ENCODE measurements around the gene PKP4.
A peak's percentile ranks its signal among the peaks of the same experiment; 100 is the strongest.

Gene PKP4

GRCh38 chr2:158498749-158499136 is 42.0 kb downstream of the PKP4 start:
- DNase-seq = no peak

- no peak for DNase-seq
These were observed 42.6 kb downstream of the PKP4 start for GRCh38 chr2:158499383-158499782.

GRCh38 chr2:158500333-158500732 is 43.6 kb downstream of the PKP4 start:
- no peak for DNase-seq

GRCh38 chr2:158501301-158501700 is 44.5 kb downstream of the PKP4 start:
- no peak for DNase-seq

- no peak for DNase-seq
These were observed 46.2 kb downstream of the PKP4 start for GRCh38 chr2:158502974-158503373.

- no peak for DNase-seq
These were observed 47.3 kb downstream of the PKP4 start for GRCh38 chr2:158504088-158504487.

GRCh38 chr2:158505448-158505934 is 48.7 kb downstream of the PKP4 start:
- DNase-seq = no peak

GRCh38 chr2:158507141-158507540 is 50.4 kb downstream of the PKP4 start:
- no peak for DNase-seq

- no peak for DNase-seq
These were observed 50.9 kb downstream of the PKP4 start for GRCh38 chr2:158507679-158508078.

GRCh38 chr2:158509928-158510797 is 53.4 kb downstream of the PKP4 start:
- DNase-seq = no peak

GRCh38 chr2:158510887-158511286 is 54.1 kb downstream of the PKP4 start:
- DNase-seq = no peak

- DNase-seq = no peak
These were observed 55.0 kb downstream of the PKP4 start for GRCh38 chr2:158511706-158512105.

- no peak for DNase-seq
These were observed 55.6 kb downstream of the PKP4 start for GRCh38 chr2:158512323-158512722.

GRCh38 chr2:158513841-158514240 is 57.1 kb downstream of the PKP4 start:
- no peak for DNase-seq

- DNase-seq = no peak
These were observed 61.3 kb downstream of the PKP4 start for GRCh38 chr2:158518084-158518483.

GRCh38 chr2:158519481-158519880 is 62.7 kb downstream of the PKP4 start:
- DNase-seq = no peak

GRCh38 chr2:158529379-158530259 is 72.9 kb downstream of the PKP4 start:
- DNase-seq = no peak

- no peak for DNase-seq
These were observed 74.1 kb downstream of the PKP4 start for GRCh38 chr2:158530829-158531228.

GRCh38 chr2:158533009-158533408 is 76.3 kb downstream of the PKP4 start:
- DNase-seq = no peak

GRCh38 chr2:158539176-158540005 is 82.6 kb downstream of the PKP4 start:
- peak; percentile 57 for DNase-seq

GRCh38 chr2:158542577-158542976 is 85.8 kb downstream of the PKP4 start:
- DNase-seq = no peak

GRCh38 chr2:158543957-158544356 is 87.2 kb downstream of the PKP4 start:
- DNase-seq = no peak

GRCh38 chr2:158544998-158545397 is 88.2 kb downstream of the PKP4 start:
- DNase-seq = no peak
